NCI-H1417 (cell line): ENCODE measurements around the gene UGT1A4.

Source experiments
- DNase-seq, 3 experiments: peaks; one replicate each; lab custom pipeline; 2025; lab: John Stamatoyannopoulos, UW

The UGT1A4 gene

DNA sequence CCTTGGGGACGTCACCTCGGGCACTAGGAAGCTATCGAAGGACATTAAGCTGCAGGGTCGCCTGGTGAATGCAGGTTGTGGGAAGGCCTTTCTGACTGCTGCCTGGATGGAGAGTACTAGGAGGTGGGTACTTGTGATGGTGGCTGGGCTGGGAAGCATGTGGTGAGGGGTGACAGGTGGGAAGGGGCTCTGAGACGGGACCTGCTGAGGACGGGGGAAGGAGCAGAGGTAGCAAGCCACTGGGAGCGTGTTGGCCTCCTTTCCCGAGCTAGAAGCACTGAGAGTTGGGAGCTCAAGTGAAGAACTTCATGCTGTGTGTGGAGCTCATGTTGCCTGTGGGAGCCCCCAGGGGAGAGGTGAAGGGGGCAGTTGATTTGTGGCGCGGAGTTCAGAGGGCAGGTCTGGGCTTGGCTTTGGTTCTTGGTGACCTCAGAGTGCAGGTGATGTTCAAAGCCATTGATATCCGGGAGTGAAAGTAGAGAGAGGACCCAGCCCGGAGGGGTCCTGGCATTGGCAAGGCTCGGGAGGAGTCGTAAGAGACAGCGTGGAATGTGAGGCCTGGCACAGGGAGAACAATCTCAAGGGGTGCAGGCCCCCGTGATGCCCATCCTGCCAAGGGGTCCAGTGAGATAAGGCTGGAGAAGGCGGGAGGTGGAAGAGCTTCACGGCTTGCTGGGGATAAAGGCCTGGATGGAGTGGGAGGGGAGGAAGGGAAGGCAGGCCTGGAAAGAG is 72.8 kb downstream of the UGT1A4 start:
- DNase-seq: no peak

- no peak for DNase-seq
Measured at GRCh38 chr2:233791883-233792329, 73.4 kb downstream of the UGT1A4 start.

DNA sequence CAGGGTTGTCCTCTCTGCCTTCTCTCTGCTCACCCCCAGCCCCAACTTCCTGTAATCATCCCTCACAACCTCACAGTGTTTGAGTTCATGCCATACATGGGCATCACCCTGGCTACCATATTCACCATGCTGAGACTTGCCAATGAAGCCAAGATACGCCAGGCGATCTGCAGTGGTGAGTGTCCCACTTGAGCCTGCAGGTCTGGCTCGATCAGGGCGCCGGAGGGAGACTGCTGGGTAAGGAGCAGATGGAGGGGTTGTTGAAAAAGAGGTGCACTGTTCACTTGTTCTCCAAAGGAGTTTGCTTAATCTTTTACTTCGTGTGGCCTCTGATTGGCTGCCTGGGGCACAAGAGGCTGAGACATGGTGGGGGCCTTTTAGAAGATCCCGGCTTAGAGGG is 74.2 kb downstream of the UGT1A4 start:
- no peak for DNase-seq

DNA sequence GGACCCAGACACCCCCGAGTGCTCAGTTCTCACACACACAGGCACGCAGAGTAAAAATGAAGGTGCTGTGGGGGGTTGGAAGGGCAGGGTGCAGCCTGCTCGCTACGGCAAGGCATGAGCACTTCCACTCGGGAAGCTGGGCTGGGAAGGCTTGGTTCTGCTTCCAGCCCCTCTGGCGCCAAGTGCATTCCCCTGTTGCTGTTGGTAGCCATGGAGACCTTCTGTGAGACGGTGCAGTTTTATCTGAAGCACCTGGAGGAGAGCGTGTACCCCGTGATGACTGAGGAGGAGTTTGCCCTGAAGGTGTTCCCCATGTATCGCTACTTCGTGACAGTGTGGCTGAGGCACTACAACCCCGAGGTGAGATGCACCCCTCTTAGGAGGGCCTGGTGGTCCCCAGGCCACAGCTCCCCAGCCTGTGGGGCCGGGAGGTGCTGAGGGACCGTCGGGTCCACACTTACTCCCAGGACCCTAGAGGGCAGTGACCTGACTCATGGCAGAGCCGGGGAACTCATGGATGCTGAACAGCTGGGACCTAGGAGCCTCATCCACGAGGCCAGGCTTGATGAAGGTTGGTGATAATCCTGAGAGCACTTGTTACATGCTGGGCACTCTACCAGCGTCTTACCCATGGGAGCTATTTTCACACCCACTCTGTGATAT is 75.1 kb downstream of the UGT1A4 start:
- DNase-seq: peak; percentile 2 to 59 (median 13)

DNA sequence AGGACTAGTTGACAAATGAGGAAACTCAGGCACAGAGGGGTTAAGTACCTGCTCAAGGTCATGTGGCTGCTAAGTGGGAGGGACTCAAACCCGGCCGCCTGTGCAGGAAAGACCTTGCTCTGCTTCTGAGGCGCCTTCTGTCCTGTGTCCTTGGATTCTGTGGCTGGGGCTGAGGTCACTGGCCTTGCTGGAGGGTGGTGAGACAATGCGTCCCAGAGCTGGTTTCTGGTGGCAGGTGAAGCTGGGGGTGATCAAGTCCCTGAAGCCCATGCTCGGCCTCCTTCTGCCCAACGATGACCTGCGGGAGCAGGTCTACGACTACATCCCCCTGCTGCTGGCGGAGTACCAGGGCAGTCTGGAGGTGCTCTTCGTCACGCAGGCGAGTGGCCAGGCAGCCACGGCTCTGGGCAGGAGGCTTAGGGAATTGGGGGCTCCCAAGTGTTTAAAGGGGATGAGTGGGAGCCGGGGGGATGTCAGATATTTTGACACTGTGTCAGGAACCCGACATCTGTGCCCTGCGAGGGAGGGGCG is 75.7 kb downstream of the UGT1A4 start:
- DNase-seq: no peak

- no peak for DNase-seq
Measured at GRCh38 chr2:233795735-233796171, 77.2 kb downstream of the UGT1A4 start.

GRCh38 chr2:233796254-233796653 is 77.7 kb downstream of the UGT1A4 start:
- DNase-seq: no peak

GRCh38 chr2:233798335-233799086 is 80.0 kb downstream of the UGT1A4 start:
- DNase-seq: no peak

DNA sequence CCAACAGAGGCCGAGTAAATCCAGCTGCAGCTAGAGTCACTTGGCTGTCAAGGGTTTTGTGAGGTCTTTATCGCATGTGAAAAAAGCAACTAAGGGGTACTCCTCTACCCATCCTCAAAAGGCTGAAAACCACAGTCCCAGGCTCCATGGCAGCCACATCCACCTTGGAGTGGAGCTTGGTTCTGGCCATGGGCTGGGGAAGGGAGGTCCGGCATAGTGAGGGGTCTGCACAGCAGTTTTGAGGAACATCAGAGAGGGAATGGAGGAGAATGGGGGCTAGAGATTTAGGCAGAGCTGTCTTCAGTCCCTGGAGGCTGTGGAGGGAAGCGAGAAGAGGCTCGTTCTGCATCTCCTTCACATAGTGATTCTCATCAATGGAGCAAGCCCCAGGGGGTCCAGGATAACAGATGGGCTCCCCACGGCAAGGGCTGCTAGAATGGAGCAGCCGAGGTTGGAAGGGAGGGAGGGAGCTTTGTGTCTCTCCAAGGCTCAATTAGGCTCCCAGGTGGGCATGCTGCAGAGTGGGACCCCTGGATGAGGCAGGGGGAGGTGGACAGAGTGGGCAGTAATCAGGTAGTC is 80.6 kb downstream of the UGT1A4 start:
- no peak for DNase-seq

DNA sequence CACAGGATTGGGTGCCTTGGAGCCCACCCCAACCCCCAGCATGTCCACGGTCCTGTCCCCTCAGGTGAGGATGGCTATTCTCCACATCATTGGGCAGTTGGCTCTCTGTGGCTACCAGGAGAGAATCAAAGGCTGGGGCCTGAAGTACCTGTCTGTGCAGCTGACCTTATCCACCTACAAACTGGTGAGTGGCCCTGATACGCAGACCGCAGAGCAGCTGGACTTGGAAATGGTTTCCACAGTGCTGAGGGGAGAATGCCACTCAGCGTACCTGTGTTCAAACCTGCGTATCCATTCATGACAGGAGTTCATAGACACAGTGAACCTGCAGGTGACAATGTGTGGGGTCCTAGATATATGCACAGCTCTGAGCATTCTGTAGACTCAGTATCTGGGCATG is 81.2 kb downstream of the UGT1A4 start:
- no peak for DNase-seq

DNA sequence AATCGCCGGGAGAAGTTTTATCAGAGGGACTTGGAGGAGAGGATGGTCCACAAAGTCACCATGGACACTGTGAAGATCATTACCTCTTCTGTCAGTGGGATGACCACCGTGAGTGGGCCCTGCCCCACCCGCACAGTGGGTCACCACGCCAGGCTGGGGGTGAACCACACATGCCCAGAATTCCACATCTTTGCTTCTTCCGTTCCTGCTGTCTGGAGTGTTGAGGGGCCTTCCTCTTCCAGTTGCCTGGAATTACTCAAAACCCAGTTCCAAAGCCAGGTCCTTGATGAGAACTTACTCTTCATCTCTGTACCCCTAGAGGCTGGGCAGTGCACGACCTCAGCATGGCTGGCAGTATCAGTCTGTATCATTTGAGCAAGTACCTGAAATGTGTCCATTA is 81.7 kb downstream of the UGT1A4 start:
- DNase-seq: no peak

DNA sequence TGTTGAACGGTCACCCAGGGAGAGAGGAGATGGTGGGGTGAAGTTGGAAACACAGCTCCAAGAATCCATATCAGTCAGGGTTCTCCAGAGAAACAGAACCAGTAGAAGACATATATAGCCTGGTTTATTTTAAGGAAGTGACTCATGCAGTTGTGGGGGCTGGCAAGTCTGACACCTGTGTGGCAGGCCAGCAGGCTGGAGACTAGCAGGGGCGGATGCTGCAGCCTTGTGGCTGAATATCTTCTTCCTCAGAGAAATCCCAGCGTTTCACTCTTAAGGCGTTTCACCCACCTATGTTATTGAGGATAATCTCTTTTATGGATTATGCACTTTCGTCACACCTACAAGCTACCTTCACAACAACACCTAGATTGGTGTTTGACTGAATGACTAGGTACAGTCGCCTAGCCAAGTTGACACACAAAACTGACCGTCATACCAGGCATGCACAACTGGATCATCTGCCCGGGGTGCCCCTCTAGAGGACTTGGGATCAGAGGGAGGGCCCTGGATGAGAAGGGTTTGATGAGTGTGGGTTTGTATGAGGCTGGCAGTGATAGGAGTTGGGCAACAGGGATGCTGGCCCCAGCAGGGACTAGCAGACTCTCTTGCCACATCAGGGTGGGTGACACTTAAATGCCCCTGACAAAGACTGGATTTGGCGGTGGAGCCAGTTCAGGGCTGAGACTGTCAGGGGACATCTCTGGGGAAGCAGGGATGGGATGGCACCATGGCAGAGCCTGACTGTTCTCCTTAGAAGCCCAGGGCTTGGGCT is 83.0 kb downstream of the UGT1A4 start:
- DNase-seq: no peak

- no peak for DNase-seq
Measured at GRCh38 chr2:233802132-233802815, 83.7 kb downstream of the UGT1A4 start.

DNA sequence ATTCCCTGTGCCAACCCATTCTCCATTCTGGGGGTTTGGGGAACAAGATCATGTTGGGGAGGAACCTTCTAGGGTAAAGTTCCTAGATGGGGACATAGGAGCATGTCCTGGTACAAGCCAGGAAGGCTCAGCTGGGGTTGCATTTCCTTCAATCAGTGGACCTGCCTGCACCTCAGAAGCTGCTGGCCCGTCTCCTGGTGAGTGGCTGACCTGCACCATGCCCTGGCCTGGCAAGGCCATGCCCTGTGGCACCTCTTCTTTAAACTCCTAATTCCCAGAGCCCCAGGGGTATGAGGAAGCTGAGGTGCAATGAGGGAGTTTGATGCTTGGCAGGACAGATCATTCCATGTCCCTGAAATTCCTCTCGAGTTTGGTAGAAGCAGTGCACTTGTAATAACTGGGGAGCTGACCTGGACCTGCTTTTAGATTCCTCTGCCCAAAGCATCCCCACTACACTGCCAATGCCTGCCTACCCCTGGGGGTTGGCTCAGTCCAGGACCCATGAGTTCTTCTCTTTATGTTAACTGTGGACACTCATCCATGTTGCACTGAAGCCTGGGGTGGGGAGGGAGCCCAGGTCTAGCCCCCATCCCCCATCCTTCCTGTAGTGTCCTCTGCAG is 84.9 kb downstream of the UGT1A4 start:
- DNase-seq: no peak

- DNase-seq: no peak
Measured at GRCh38 chr2:233803994-233804393, 85.5 kb downstream of the UGT1A4 start.

DNA sequence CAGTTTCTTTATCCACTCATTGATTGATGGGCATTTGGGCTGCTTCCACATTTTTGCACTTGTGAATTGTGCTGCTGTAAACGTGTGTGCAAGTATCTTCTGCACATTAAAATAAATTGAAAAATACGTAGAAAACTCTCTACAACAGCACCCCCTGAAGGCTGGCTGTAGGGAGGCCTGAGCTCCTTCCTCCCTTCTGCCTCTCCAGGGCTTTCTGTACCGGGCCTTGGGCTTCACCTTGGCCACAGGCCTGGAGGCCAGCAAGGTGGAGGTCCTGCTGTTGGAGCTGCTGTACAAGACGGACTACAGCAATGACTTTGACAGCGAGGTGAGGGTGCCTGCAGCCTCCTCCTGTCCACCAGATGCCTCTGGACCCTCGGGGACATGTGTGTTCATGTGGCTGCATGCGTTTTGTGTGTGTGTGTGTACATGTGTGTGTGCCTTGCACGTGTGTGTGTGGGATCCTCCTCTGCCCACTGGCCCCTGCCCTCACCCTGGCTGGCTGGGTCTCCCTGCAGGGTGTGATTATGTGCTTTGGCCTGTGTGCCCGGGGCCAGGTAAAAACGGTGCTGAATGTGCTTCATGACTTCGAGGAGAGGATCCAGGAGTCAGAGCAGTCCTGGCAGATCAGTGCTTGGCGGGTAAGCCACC is 88.8 kb downstream of the UGT1A4 start:
- DNase-seq: no peak

DNA sequence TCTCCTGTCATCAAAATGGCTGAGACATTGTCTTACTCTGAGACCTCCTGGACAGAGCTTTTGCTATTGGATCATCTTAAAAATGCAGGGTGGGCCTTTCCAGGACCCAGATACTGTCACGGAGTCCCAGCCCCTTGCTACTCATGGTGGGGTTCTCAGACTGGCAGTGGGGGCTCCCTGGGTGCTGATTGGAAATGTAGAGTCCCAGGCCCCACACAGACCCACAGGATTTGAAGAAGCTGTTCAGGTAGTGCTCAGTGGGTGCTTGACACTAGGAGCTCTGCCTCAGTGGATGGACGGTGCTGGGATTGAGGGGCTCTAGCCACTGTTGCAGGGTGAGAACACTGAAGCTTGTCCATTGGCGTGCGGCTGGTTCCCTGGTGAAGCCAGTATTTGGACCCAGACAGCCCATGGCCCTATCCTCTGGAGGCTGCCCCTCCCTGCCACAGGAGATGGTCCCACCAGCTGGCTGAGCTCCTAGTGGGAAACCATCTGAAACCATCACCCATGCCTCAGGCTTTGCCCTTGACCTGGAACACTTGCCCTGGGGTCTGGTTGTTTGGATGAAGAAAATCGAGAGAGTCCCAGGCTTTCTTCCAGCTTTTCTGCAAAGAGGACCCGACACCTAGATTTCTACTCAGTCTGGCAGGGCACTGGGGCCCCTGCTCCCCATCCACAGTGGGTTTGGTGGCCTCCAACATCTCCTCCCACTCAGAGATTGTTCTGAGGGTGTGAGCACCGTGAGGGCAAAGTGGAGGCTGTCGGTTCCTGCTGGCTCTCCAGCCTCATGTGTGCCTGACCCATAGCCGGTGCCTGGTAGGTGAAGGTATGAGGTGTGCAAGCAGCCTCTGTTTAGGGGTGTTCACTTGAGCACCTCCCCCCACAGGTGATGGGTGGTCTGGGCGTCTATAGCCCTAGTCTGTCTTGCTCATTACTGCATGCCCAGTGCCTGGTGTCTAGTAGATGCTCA is 89.7 kb downstream of the UGT1A4 start:
- no peak for DNase-seq

DNA sequence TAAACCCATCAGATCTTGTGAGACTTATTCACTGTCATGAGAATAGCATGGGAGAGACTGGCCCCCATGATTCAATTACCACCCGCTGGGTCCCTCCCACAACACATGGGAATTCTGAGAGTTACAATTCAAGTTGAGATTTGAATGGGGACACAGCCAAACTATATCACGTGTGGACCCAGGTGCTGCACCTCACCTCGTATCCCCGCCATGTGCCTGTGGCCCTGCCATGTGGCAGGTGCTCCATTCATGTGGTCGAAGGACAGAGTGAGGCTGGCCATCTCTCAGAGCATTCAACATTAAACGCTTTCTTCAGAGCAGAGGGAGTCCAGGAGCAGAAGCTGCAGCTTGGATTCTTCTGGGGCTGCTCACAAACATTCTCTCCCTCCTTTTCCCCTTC is 91.8 kb downstream of the UGT1A4 start:
- no peak for DNase-seq

- no peak for DNase-seq
Measured at GRCh38 chr2:233811087-233811486, 92.6 kb downstream of the UGT1A4 start.
